GM19035 (cell line): ENCODE data around the gene CLSTN1.

Experiments
- ATAC-seq: cut with Tn5 transposase; IDR thresholded peaks from one replicate; pipeline ENCODE4 v1.9.1; 2021; ENCODE audit not compliant: unreplicated experiment

The CLSTN1 gene

DNA sequence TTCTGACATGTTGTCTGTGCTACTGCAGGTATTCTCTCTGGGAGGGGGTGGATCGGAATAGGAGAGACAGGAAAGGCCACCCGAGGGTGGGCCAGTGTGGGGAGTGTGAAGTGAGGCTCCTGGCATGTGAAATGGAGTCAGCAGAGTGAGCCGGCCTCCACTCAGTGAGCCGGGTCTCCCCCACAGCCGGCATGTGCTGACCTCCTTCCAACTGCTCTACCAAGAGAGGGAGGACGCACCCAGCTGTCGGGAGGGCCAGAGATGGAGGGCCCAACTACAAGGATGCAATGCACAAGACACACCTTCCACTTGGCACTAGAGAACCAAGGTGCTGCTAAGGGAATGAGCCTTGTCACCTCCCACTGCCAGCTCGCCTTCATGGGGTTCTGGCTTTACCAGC, 28.2 kb upstream of the CLSTN1 start:
- ATAC-seq = no peak

DNA sequence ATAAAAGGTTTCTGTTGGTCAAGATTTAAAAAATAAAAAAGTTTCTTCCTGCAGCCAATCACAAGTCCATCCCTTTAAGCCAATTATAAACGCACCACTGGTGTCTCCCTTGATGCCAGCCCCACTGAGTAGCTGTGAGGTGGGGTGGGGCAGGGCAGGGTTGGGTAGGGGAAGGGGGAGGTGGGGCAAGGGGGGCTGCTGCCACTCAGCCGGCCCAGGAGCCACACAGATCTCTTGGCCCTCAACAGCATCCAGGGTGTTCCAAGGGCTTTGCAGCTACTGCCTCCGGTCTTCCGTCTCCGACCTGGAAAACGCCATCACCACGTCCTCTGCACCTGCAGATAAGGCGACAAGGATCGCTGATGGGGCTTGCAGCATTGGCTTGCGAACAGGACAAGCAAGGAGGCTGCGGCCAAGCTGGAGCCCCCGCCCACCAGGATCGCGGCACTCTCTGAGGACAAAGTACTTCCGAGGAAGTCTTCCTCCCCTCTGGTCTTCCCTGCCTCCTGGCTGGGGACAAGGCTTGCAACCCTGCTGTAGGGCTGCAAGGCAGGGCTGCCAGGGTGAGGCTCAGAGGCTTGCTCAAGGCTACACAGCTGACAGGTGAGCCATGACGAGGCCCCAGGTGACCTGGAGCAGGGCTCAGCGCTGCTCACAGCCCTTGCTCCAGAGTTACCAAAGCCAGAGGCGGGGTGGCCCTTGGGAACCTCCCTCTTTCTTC, 26.8 kb upstream of the CLSTN1 start:
- no peak for ATAC-seq

GRCh38 chr1:9849691-9850441, 26.1 kb upstream of the CLSTN1 start:
- ATAC-seq = no peak

- ATAC-seq = no peak
Measured at GRCh38 chr1:9848022-9848421, 24.3 kb upstream of the CLSTN1 start.

DNA sequence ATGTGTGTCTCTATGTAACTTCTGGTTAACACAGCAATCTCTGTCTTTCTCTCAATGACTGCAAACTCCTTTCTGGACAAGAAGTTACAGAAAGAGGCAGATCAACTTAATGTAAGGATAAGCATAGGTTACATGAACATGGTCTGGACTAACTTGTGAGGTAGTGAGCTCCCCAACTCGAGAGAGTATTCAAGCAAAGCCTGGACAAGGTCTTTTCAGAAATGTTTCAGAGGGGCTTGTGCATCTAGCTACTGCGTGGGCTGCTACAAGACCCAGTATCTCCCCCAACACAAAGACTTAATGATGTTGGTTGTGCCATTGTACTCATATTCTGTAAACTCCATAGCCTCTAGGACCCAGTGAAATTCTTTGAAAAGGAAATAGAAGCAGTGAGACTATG, 23.5 kb upstream of the CLSTN1 start:
- no peak for ATAC-seq

DNA sequence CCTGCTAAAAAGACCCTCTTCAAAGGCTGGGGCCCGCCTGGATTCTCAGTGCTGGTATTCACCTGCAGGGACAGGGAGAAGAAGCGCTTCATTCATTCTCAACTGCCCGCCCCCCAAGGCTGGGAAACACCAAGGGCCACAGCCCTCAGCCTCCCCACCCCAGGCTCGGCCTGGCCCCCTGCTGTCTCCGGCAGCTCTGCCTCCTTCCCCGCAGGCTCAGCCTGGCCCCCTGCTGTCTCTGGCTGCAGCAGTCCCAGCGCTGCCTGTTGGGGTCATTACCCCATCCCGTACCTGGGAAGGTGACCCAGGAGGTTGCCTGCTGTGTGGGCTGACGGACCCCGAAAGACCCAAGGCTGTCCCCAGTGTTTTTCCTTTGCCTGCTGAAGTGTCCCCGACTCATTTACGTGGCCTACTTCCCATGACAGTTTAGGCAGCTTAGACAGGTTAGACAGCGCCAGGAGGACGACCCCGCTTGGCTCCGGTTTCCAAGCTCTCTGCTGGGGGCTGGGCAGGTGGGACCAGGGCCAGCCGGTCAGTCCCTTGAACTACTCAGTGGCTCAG, 22.9 kb upstream of the CLSTN1 start:
- no peak for ATAC-seq

- no peak for ATAC-seq
Measured at GRCh38 chr1:9845914-9846313, 22.1 kb upstream of the CLSTN1 start.

- ATAC-seq = no peak
Measured at GRCh38 chr1:9844756-9845155, 21.0 kb upstream of the CLSTN1 start.

- ATAC-seq = no peak
Measured at GRCh38 chr1:9844106-9844505, 20.3 kb upstream of the CLSTN1 start.

DNA sequence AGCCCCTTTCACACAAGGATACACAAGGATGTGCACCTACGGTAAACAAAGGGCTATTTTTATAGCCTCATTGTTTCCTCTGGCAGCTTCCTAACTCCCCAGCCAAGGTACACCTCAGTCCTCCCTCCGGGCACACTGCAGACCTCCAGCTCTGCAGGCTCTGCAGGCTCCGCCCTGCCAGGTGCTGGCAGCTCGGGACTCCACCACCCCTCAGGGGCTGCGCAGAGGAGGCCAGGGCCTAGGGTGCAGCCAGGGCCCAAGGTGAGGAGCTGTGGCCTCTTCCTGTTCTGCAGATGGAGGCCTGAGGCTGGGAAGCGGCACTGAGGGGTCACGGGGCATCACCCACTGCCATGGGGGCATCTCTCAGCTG, 19.8 kb upstream of the CLSTN1 start:
- ATAC-seq = no peak

- no peak for ATAC-seq
Measured at GRCh38 chr1:9842781-9843575, 19.2 kb upstream of the CLSTN1 start.

DNA sequence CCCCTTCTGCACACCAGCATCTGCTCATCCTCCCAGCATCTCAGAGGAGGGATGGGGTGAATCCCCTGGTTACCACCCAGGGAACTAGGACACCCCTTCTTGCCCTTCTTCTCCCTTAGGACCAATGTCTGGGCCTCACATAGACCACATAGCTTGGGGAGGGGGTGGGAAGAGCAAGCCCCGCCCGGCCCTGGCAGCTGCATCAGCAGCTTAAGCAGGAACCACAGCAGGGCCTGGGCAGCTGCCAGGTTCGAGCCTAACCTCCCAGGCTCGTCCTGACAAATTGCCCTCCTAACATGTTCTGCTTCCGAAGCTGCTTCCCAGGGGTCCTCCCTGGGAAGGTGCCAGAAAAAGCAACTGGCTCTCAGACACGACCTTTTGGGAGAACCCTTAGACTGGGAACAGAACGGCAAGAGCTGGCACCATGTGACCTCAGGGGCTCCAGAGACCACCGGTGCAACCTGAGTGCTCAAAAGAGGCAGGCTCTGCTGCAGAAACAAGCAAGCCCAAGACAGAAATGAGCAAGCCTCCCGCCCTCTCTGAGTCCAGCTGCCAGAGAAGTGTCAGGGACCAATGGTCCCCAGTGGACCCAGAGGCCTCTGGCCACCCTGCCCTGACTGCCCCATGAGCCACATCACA, 18.4 kb upstream of the CLSTN1 start:
- ATAC-seq = no peak

- no peak for ATAC-seq
Measured at GRCh38 chr1:9841460-9841859, 17.7 kb upstream of the CLSTN1 start.

DNA sequence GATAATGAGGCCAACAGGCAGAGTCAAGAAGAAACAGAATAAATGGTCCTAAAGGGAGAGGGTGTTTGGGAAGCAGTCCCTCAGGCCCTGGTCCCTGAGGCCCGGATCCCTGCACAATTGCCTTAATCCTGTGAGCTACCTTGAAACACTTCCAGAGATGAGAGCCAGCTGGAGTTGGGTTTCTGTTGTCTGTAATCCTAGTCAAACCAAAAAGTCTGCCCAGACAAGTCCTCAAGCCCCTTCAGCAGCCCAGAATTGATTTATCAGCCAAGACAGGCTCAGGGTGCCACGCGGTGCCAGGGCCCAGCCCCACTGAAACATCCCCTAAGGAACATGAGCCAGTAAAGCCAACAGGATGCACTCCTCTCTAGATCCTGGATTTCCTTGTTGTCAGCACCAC, 16.4 kb upstream of the CLSTN1 start:
- no peak for ATAC-seq

GRCh38 chr1:9838946-9839345, 15.2 kb upstream of the CLSTN1 start:
- ATAC-seq = no peak

GRCh38 chr1:9836632-9836960, 12.8 kb upstream of the CLSTN1 start:
- ATAC-seq = no peak

DNA sequence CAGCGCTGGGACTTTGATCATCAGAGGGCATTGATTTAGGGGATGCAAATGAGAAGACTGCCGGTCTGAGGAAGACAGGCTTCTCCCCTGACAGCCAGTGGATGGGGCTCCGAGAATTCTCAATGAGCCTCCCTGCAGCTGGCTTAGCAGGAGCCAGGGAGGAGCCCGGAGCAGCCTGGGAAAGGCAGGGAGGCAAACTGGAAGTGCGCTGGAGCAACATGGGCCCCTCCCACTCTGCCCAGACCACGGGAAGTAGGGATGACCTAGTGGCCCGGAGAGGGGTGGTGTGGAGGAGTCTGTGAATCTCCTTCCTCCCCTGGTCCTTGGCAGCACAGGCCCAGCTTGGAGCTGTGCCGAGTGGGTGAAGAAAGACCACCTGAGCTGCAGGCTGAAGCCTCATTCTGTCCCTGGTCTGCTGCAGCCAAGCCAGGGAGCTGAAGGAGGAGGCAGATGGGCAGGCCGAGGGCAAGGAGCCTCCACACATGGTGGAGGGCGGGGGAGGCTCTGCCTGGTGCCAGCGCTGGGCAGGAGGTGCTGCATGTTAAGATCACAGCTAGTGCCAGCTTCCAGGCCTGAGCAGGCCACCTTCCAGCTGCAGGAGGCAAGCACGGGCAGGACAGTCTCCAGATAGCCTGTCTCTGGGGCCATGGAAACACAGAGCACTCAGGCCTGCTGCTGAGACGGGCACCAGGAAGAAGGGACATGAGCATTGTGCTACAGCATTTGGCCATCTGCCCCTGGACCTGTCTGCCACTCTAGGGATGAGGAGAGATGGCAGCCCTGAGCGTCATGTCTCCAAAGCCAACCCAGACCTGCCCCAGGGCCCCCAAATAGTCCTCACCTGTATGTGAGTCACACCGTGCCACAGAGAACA, 12.2 kb upstream of the CLSTN1 start:
- no peak for ATAC-seq

DNA sequence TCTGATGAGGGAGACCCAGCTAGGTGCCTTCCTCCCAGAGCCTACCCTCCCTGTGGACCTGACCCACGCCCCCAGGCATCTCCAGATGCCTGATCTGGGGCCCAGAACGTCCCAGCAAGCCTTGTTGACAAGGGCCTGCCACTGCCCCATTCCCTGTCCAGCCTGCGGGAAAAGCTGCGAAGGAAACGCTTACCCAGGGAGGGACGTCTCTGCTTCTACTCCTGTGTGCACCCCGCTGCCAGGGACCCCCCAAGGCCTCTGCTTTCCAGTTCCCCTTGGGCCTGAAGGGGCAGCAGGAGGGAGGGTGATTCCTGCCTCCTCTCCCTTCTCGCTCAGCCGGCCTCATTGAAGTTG, 11.6 kb upstream of the CLSTN1 start:
- no peak for ATAC-seq

DNA sequence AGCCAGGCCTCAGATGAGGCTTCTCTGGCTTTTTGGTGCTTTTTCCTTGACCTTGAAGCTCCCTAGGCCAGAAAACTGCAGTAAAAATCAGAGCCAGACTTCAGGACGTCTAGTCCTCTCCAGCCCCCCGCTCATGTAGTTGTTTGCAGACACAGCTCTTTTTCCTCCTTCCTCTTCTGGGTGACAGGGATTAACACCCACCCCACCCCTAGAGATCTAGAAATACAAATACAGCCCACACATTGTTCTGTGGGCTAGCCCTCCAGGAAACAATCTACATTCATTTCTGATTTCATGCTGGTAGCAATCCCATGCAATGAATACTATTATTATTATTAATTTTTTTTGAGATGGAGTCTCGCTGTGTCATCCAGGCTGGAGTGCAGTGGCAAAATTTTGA, 9.9 kb upstream of the CLSTN1 start:
- ATAC-seq = no peak

DNA sequence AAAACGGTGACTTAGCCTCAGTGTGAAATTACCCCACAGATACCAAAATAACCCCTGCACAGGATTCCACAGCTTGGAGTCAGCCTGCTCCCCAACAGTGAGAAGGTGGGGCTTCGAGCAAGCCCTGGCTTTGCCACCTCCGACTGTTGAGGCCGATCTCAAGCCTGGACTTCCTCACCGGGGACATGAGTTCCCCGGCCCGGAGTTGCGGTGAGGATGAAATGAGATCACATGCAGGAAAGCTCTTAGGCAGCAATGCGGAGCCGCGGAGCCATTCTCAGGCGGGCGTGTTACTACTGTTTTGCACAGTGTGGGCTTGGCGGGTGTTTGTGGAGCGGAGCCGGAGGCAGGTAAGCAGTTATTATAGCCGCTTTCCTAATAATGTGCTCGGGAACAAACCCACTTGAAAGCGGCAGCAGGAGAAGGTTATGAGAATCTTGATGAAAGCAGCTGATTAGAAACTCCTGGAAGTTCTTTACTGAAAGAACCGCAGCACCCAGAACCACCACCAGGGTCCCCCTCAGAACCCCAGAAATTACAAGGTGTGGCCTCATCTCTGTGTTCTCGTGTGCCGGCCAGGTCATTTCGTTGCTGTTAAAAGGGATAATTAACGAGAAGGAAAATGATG, 3.9 kb upstream of the CLSTN1 start:
- ATAC-seq = no peak
